RWPE1 (cell line): Measurements from ENCODE around the gene RSPO4.

ENCODE experiments used
- CTCF ChIA-PET: fragments of 350-600 bp; sonication (Branson Sonifier 250); formaldehyde crosslinking; extraction: SDS; loops from one replicate; lab custom pipeline; 2021; lab: Yijun Ruan, JAX
- POLR2A ChIA-PET: fragments of 400-600 bp; formaldehyde crosslinking; extraction: SDS; loops from one replicate; lab custom pipeline; 2020; ENCODE audit warnings: antibody characterized with exemption; ENCODE audit not compliant: low non-redundant PET; lab: Yijun Ruan, JAX
- DNase-seq: peaks from one replicate; pipeline ENCODE4 v3.0.0; 2012; ENCODE audit warnings: low spot score
- H3K27ac ChIP-seq: fragments of 450-650 bp; 2 replicates; pipeline ENCODE4 v1.5.1; 2017
- TF ChIP-seq, protein P1 (sequence below): fragments of 450-650 bp; conservative IDR thresholded peaks from 2 replicates; pipeline ENCODE4 v1.5.1; 2017; ENCODE audit warnings: low read depth, mild to moderate bottlenecking

RSPO4 gene

DNA sequence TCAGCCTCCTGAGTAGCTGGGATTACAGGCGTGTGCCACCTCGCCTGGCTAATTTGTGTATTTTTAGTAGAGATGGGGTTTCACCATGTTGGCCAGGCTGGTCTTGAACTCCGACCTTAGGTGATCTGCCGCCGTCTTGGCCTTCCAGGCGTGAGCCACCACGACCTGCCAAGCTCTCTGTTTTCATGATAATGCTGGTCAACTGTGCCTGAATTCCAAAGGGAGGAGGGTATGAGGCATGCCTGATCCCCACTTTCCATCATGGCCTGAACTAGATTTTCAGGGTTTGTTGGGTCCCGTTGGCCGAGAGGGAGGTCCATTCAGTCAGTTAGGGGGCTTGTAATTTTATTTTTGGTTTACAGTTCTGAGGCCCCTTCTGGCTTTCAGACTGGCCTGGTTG lies 58.0 kb downstream of the RSPO4 start:
- TF ChIP-seq, protein P1, sequence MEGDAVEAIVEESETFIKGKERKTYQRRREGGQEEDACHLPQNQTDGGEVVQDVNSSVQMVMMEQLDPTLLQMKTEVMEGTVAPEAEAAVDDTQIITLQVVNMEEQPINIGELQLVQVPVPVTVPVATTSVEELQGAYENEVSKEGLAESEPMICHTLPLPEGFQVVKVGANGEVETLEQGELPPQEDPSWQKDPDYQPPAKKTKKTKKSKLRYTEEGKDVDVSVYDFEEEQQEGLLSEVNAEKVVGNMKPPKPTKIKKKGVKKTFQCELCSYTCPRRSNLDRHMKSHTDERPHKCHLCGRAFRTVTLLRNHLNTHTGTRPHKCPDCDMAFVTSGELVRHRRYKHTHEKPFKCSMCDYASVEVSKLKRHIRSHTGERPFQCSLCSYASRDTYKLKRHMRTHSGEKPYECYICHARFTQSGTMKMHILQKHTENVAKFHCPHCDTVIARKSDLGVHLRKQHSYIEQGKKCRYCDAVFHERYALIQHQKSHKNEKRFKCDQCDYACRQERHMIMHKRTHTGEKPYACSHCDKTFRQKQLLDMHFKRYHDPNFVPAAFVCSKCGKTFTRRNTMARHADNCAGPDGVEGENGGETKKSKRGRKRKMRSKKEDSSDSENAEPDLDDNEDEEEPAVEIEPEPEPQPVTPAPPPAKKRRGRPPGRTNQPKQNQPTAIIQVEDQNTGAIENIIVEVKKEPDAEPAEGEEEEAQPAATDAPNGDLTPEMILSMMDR, result no peak
- H3K27ac ChIP-seq, result no peak overlapping the region
- DNase-seq, result no peak
- ChIA-PET POLR2A (no interaction called here), CTCF (no interaction called here)

DNA sequence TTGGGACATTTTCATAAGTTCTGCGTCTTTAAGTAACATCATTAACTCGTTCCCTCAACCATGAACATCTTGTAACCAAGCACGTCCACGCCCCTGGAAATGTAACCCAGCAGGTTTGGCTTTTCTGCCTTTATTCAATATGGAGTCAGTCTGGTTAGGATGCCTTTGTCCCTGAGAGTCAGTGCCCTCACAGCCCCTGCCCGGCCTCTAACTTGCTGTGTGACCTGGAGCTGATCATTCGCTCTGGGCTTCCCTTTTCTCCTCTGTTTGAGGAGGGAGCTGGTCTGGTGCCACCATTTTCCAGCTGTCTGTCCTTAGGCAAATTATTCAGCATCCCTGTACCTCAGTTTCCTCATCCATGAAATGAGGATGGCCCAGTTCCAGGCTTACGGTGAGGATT lies 59.5 kb downstream of the RSPO4 start:
- no peak overlapping the region for H3K27ac ChIP-seq
- POLR2A ChIA-PET, result no interaction called here
- TF ChIP-seq, protein P1, result no peak
- CTCF ChIA-PET, result no interaction called here
- DNase-seq, result no peak

DNA sequence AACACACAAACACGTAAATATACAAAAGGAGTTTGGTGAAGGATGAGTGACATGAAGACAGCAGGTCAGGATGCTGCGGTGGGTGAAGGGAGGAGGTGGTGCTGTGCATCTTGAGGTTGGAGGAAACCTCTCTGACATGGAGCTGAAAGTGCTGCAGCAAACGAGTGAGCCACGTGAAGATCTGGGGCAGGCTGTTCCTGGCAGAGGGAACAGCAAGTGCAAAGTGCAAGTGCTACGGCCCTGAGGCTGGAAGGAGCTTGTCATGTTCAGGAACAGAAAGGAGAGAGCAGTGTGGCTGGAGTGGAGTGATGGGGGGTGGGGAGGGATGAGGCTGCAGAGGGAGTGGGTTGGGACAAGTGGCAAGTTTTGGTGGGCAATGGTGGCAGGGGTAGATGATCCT lies 61.2 kb downstream of the RSPO4 start:
- ChIA-PET POLR2A (no interaction called here), CTCF (no interaction called here)
- no peak for DNase-seq
- TF ChIP-seq, protein P1, result no peak
- H3K27ac ChIP-seq, result no peak overlapping the region

DNA sequence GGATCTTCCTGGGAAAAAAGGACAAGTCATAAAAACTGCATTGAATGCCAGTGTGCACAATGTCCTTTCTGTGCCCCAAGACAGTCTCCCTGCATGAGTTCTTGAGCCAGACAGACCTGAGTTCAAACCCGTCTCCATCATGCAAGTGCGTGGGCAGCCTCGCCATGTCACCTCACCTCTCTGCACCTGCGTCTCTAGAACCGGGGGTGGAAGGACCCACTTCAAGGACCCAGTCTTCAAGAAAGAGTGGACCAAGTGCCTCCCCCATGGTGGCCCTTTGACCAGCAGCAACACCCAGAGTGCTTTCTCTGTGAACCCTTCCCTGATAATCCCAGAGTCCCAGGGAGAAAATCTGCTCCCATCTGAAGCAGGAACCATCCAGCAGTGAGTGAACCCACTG lies 62.5 kb downstream of the RSPO4 start:
- CTCF ChIA-PET, result no interaction called here
- TF ChIP-seq, protein P1, result no peak
- no peak for DNase-seq
- no peak overlapping the region for H3K27ac ChIP-seq
- POLR2A ChIA-PET, result no interaction called here

DNA sequence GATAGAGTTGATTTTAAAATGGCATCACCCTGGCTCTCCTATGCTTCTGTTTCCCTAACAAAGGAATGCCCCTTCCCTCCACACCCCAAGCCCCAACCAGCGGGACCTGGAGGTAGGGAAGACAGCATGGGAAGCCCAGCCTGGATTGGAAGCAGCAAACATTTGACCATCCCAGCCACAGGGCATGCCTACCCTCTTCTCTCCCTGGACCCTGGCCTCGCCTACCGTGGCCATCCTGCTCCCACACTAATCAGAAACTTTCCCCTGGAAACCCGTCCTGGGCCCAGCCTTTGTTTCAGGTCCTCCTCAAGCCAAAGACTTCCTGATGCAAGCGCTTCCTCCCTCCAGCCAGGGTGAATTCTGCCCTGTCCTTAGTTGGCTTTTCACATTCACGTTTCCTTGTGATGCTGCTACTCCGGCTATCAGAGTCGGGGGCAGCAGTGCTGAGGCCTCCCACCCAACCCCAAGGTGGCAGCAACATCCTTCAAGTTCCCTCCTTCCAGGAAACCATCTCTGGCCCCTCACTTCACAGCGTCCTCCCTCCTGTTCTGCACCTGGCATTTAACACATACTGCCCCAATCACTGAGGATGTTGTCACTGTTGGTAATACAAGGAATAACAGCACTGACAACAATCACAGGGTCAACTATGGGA lies 67.8 kb downstream of the RSPO4 start:
- DNase-seq, result no peak
- no peak overlapping the region for H3K27ac ChIP-seq
- CTCF ChIA-PET, result interaction anchor here (0.7 kb wide), 1 partner anchor 14 kb away, joined by 4 read pairs; no protein-coding TSS in a partner anchor
- POLR2A ChIA-PET, result no interaction called here
- TF ChIP-seq, protein P1, result no peak

DNA sequence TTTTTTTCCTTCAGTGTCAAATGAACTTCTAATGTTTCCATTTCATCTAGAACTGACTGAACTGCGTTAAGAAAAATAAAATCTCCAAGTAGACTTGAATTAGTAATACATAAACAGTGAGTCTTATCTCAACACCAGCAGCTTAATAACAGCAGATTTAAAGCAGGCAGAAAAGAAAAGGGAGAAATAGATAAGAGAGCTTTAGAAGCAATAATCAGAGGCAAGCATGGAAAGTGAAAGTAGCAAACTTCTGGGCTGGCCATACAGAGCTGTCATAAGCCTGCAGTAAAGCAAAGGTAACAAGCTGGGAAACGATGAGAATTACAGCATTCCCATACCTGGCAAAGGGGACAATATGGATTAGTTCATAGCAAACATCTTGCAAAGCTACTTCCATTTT lies 69.1 kb downstream of the RSPO4 start:
- CTCF ChIA-PET, result interaction anchor here (1.2 kb wide), 1 partner anchor 169 kb away, joined by 3 read pairs; no protein-coding TSS in a partner anchor
- TF ChIP-seq, protein P1, result no peak
- no peak for DNase-seq
- H3K27ac ChIP-seq, result no peak overlapping the region
- POLR2A ChIA-PET, result no interaction called here

DNA sequence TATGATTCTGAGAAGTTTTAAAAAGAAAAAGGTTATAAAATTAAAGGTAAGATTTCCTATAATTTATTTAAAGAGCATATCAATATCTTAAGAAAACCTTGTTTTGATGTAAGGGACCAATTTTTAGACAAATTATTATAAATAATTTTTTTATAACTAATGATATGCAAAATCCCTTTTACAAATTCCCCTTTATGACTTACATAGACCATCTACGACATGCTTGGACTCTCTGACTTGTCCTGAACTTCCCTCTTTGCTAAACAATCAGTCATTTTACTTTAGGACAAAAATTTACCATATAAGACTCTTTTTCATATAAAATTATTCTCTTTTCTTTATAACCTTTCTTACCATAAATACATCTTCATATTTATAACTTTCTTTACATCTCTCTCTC lies 70.7 kb downstream of the RSPO4 start:
- POLR2A ChIA-PET, result no interaction called here
- TF ChIP-seq, protein P1, result no peak
- CTCF ChIA-PET, result no interaction called here
- H3K27ac ChIP-seq, result no peak overlapping the region
- no peak for DNase-seq
